Peyer's patch (tissue), 4 donors: ENCODE results near the gene ZNF480. TPM values are rescaled to one million over a fixed set of nuclear protein-coding genes. Genes with fewer than 3 reads are reported as not detected.

Source experiments
- DNase-seq, 3 donors: peaks; one replicate each; pipeline ENCODE4 v3.0.0-alpha.2; 2017 to 2019
- H3K27ac ChIP-seq, 4 donors: fragments of 200-600 bp; sonication (generic); one replicate each; pipeline ENCODE4 v1.5.1; 2016 to 2019
- H3K27me3 ChIP-seq, 2 donors: fragments of 200-600 bp; sonication (generic); one replicate each; pipeline ENCODE4 v1.5.1; 2019
- H3K36me3 ChIP-seq, 3 donors: fragments of 200-600 bp; sonication (generic); one replicate each; pipeline ENCODE4 v1.5.1; 2016 to 2019
- H3K4me1 ChIP-seq, 4 donors: fragments of 200-600 bp; sonication (generic); one replicate each; pipeline ENCODE4 v1.5.1; 2016 to 2019
- H3K4me3 ChIP-seq, 4 donors: fragments of 200-600 bp; sonication (generic); 1 replicate in 3 of 4; 2 replicates in 1 of 4; pipeline ENCODE4 v1.5.1; 2016 to 2019; ENCODE audit warnings: mild to moderate bottlenecking in 1 of 4
- H3K9me3 ChIP-seq, 4 donors: fragments of 200-600 bp; sonication (generic); one replicate each; pipeline ENCODE4 v1.5.1; 2016 to 2019; ENCODE audit warnings: mild to moderate bottlenecking in 1 of 4
- POLR2A ChIP-seq, 2 donors: fragments of 450-650 bp; IDR thresholded peaks; one replicate each; pipeline ENCODE4 v1.5.1; 2017; ENCODE audit warnings: antibody characterized with exemption in 2 of 2, mild to moderate bottlenecking in 2 of 2, moderate library complexity in 2 of 2
- small RNA-seq, 2 donors: library from RNA; depleted of rRNA; stranded (forward); fragments of <200 nt; gene quantifications; one replicate each; pipeline ENCODE3, GENCODE V24; 2016
- total RNA-seq, 4 donors: library from RNA; depleted of rRNA; stranded (reverse); fragments of >200 nt; gene quantifications; one replicate each; pipeline ENCODE4 v1.1.0, GENCODE V29; 2016
- TF ChIP-seq, protein P1 (sequence below), 6 experiments: fragments of 450-650 bp in 4 of 6; fragments of 200-600 bp in 2 of 6; sonication (generic) in 1 of 6; IDR thresholded peaks; one replicate each; pipeline ENCODE4 v1.5.1; 2017 to 2019; ENCODE audit warnings: antibody characterized with exemption in 6 of 6, mild to moderate bottlenecking in 3 of 6, moderate library complexity in 1 of 6

Gene ZNF480
- total RNA-seq, 4 donors from 2014 or later: 6.0 to 19.8 (median 12.5) TPM

- Histone ChIP-seq H3K9me3 (peaks cover 0 to 47% (median 11%) of the 10 kb centered on the region in 4 donors), H3K27me3 (no peaks in the 10 kb centered on the region), H3K4me1 (peaks cover 0 to 5% (median 0%) of the 10 kb centered on the region in 4 donors), H3K27ac (peak overlapping the region; percentile 81 to 92 (median 90)), H3K36me3 (peaks cover 0 to 35% (median 4%) of the 10 kb centered on the region in 3 donors), H3K4me3 (peak overlapping the region; percentile 65 to 75 (median 70))
- no peak for DNase-seq
- no peak for TF ChIP-seq POLR2A (IDR thresholded peaks at IDR 0.05)
- TF ChIP-seq, protein P1, sequence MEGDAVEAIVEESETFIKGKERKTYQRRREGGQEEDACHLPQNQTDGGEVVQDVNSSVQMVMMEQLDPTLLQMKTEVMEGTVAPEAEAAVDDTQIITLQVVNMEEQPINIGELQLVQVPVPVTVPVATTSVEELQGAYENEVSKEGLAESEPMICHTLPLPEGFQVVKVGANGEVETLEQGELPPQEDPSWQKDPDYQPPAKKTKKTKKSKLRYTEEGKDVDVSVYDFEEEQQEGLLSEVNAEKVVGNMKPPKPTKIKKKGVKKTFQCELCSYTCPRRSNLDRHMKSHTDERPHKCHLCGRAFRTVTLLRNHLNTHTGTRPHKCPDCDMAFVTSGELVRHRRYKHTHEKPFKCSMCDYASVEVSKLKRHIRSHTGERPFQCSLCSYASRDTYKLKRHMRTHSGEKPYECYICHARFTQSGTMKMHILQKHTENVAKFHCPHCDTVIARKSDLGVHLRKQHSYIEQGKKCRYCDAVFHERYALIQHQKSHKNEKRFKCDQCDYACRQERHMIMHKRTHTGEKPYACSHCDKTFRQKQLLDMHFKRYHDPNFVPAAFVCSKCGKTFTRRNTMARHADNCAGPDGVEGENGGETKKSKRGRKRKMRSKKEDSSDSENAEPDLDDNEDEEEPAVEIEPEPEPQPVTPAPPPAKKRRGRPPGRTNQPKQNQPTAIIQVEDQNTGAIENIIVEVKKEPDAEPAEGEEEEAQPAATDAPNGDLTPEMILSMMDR (IDR thresholded peaks at IDR 0.05): no peak
Measured at GRCh38 chr19:52370341-52370710, 73.4 kb downstream of the ZNF480 start.

Small RNAs within 50 kb of the gene (small RNA-seq; reads per million reads assigned to genes)
- gene MIR643 (0 reads per million in 2 donors), gene RF00019 (0 reads per million in 2 donors)

Other genes with a start within 250 kb of the ZNF480 start
- gene ZNF432, start 248.3 kb upstream of the ZNF480 start, total RNA-seq: 10 to 100 TPM in 3 of 4 donors, 1 to 10 TPM in 1; 5.8 to 19.0 (median 12.0) TPM
- gene ZNF841, start 201.4 kb upstream of the ZNF480 start, total RNA-seq: 10 to 100 TPM; 18.4 to 56.9 (median 24.5) TPM
- gene ZNF616, start 157.2 kb upstream of the ZNF480 start, total RNA-seq: 1 to 10 TPM; 4.9 to 9.9 (median 5.3) TPM
- 10 to 100 TPM in 1 of 4 donors, 1 to 10 TPM in 3; 7.0 to 11.9 (median 9.2) TPM for gene ZNF836, start 125.5 kb upstream of the ZNF480 start, total RNA-seq
- gene PPP2R1A, start 107.1 kb upstream of the ZNF480 start, total RNA-seq: 100 to 1,000 TPM; 198 to 284 (median 234) TPM
- 10 to 100 TPM in 1 of 4 donors, 1 to 10 TPM in 3; 4.0 to 15.7 (median 7.0) TPM for gene ZNF766, start 27.6 kb upstream of the ZNF480 start, total RNA-seq
- 1 to 10 TPM in 2 of 4 donors, under 1 TPM in 1, not detected in 1; 0.85 to 2.3 (median 1.6) TPM for gene ZNF610, start 39.1 kb downstream of the ZNF480 start, total RNA-seq
- 10 to 100 TPM in 2 of 4 donors, 1 to 10 TPM in 2; 7.2 to 20.6 (median 12.0) TPM for gene ZNF880, start 72.8 kb downstream of the ZNF480 start, total RNA-seq
- 10 to 100 TPM; 18.5 to 25.6 (median 20.8) TPM for gene ZNF528, start 100.7 kb downstream of the ZNF480 start, total RNA-seq
- gene ZNF534, start 132.0 kb downstream of the ZNF480 start, total RNA-seq: not detected
- gene ZNF578, start 156.4 kb downstream of the ZNF480 start, total RNA-seq: under 1 TPM in 2 of 4 donors, not detected in 2; 0.40 to 0.53 TPM
- 10 to 100 TPM; 30.5 to 56.9 (median 42.0) TPM for gene ZNF808, start 230.5 kb downstream of the ZNF480 start, total RNA-seq